Measurements from ENCODE around the gene MAMDC4.
A peak's percentile ranks its signal among the peaks of the same experiment; 100 is the strongest.

Gene MAMDC4

DNA sequence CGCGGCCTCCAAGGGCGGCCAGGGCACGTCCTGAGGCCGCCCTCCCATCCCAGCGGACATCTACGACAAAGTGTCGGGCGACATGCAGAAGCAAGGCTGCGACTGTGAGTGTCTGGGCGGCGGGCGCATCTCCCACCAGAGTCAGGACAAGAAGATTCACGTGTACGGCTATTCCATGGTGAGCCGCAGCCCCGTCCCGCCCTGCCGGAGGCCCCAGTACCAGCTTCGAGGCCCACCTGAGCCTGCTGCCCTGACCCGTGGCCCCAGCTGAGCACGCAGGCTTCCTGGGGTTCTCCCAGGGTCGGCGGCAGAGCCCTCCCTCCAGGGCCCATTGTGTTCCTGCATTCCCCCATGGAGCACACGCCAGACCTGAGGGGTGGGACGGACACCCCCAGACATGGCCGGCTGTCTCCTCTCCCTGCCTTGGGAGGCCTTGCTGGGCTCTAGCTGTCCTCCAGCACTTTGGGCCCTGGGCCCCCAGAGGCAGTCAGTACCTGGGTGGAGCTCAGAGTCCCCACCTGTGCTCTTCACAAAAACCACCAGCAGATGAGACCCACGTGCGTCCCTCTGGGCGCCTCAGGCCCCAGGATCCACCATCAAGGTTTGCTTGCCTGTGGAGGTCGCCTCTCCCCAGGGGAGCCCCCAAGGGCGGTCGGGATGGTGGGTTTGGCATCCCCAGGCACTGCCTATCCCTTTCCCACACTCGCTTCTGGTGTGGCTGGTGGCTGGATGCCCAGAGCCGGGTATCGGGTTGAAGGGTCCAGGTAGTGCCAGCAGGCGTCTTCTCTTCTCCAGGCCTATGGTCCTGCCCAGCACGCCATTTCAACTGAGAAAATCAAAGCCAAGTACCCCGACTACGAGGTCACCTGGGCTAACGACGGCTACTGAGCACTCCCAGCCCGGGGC is 1.9 kb upstream of the MAMDC4 start:
- no peak for DNase-seq

DNA sequence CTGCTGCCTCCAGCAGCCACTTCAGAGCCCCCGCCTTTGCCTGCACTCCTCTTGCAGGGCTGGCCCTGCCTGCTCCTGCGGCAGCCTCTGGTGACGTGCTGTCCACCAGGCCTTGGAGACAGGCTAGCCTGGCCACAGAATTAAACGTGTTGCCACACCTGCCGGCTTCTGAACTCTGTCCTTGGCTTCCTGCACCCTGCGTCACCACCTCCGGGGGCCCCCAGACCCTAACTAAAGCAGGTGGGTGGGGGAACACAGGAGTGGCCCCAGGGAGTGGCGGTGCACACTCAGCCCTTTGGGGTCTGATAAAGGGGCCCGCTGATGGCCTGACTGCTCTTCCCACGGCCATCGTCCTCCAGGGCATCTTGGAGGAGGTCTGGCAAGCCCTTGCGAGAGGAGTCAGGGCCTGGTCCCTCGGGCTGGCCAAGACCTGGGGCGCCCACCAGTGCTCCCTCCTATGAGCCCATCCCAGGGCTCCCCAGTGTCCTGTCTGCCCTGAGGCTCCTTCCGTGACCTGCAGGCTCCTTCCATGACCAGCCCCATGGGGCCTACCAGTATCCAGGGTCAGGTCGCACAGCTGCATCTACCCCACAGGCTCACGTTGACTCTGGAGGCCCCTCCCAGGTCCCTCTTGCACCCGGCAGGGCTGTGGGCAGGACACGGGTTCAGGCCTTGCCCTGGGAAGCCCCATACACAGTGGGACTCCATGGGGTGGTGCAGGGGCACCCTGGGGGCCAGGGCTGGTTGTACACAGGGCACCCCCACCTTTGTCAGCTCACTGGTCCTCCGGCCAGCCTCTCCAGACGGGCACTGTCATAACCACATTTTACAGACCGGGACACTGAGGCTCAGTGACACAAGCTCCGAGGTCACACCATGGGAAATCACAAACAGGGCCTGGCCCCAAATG is 1.0 kb upstream of the MAMDC4 start:
- DNase-seq: no peak

DNA sequence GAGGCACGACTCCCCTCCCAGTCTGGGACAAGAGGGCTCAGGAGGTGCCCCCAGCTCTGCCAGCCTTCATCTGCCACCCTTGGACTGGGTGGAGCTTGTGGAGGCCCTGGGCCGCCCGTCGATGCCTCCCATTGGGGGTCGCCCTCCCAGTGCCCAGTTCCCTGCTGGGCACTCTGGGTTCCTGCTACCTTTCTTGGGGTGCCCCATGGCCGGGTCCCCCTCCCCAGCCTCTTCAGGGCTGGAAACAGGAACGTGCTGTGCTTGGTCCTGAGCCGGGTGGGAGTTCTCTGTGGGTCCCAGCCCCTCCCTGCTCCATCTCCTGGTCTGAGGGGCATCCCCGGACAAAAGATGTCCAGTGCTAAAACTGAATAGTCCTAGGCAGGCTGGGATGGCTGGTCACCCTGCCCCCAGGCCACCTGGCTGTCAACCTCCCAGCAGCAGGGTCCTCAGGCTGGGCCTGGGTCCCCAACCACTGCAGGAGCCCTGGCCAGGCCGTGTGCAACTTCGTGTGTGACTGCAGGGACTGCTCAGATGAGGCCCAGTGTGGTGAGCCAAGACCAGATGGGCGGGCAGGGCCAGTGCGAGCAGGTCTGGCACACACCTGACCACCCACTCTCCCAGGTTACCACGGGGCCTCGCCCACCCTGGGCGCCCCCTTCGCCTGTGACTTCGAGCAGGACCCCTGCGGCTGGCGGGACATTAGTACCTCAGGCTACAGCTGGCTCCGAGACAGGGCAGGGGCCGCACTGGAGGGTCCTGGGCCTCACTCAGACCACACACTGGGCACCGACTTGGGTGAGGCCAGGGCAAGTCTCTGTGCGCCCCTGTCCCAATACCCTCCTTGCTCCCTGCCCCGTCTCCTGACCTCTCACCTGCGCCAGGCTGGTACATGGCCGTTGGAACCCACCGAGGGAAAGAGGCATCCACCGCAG is 784 bp downstream of the MAMDC4 start:
- DNase-seq: no peak

DNA sequence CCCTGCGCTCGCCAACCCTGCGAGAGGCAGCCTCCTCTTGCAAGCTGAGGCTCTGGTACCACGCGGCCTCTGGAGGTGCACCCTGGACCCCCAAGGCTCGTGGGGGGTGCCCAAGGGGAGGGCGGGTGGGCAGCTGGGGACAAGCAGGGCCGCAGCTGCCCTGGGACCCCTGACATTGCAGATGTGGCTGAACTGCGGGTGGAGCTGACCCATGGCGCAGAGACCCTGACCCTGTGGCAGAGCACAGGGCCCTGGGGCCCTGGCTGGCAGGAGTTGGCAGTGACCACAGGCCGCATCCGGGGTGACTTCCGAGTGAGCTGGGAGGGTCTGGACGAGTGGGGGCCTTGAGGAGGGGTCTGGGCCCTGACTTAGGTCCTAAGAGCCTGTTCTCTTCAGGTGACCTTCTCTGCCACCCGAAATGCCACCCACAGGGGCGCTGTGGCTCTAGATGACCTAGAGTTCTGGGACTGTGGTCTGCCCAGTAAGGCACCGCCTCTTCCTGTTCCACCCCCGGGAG is 1.5 kb downstream of the MAMDC4 start:
- no peak for DNase-seq

DNA sequence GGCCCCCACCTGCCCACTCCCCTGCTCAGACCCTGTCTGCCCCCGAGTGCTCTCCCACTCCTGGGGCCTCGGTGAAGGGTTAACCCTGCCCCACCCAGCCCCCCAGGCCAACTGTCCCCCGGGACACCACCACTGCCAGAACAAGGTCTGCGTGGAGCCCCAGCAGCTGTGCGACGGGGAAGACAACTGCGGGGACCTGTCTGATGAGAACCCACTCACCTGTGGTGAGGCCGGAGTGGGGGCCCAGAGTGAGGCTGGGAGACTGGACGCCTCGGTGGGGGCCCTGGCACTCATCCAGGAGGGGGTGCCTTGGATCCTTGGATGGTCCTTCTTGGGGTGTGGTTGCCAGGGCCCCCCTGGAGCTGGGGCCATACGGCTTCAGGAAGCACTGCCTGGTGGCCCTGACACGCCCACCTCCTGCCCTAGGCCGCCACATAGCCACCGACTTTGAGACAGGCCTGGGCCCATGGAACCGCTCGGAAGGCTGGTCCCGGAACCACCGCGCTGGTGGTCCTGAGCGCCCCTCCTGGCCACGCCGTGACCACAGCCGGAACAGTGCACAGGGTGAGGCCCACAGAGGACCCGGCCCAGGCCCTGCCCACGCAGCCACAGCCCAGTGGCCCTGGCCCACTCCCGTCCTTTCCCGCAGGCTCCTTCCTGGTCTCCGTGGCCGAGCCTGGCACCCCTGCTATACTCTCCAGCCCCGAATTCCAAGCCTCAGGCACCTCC is 2.1 kb downstream of the MAMDC4 start:
- no peak for DNase-seq

DNA sequence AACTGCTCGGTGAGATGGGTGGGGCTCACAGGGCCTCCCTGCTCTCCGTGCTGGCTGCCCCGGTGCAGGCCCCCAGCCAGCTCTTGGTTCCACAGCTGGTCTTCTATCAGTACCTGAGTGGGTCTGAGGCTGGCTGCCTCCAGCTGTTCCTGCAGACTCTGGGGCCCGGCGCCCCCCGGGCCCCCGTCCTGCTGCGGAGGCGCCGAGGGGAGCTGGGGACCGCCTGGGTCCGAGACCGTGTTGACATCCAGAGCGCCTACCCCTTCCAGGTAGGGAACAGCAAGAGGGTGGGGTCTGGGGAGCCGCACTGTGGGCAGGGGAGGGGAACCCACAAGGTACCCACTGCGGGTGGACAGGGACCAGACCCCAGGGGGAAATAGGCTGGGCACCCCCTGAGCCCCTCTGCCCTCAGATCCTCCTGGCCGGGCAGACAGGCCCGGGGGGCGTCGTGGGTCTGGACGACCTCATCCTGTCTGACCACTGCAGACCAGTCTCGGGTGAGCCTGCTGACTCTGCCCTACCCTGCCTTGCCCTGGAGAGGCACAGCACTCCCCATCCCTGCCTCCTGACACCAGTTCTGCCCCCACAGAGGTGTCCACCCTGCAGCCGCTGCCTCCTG is 2.8 kb downstream of the MAMDC4 start:
- DNase-seq: no peak

DNA sequence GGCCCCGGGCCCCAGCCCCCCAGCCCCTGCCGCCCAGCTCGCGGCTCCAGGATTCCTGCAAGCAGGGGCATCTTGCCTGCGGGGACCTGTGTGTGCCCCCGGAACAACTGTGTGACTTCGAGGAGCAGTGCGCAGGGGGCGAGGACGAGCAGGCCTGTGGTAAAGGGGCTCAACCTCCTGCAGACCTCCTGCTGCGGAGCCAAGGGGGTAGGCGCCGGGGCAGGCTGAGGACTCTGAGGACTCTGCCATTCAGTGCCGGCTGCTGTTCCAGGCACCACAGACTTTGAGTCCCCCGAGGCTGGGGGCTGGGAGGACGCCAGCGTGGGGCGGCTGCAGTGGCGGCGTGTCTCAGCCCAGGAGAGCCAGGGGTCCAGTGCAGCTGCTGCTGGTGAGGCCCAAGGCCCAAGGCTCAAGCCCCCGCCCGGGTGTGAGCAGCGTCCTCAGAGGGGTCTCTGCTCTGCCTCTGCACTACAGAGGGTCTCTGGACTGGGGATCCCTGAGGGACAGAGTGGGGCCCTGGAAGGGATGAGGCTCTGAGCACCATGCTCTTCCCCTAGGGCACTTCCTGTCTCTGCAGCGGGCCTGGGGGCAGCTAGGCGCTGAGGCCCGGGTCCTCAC is 3.4 kb downstream of the MAMDC4 start:
- no peak for DNase-seq

DNA sequence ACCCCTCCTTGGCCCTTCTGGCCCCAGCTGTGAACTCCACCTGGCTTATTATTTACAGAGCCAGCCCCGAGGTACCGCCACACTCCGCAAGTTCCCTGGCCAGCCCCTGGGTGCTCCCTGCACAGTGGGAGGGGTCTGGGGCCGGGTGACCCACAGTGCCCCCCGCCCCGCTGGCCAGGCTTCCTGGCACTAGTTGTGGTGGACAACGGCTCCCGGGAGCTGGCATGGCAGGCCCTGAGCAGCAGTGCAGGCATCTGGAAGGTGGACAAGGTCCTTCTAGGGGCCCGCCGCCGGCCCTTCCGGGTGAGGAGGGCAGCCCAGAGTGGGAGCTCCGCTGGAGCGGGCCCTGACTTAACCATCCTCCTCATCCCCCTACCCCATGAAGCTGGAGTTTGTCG is 3.9 kb downstream of the MAMDC4 start:
- no peak for DNase-seq

DNA sequence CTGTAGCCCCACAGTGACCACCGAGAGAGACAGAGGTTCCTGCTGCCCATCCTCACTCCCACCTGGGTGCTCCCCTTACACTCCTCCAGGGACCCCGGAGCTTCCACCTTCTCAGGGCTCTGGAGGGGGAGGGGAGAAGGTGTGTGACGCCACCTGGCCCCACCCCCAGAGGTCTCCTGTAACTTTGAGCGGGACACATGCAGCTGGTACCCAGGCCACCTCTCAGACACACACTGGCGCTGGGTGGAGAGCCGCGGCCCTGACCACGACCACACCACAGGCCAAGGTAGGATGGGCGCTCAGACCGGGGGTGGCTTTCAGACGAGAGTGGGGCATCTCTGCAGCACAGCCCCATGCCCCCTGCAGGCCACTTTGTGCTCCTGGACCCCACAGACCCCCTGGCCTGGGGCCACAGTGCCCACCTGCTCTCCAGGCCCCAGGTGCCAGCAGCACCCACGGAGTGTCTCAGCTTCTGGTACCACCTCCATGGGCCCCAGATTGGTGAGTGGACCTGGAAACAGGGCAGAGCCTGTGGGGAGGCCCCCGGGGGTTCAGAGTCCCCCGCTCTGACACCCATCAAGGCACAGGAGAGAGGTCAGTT is 4.5 kb downstream of the MAMDC4 start:
- no peak for DNase-seq

DNA sequence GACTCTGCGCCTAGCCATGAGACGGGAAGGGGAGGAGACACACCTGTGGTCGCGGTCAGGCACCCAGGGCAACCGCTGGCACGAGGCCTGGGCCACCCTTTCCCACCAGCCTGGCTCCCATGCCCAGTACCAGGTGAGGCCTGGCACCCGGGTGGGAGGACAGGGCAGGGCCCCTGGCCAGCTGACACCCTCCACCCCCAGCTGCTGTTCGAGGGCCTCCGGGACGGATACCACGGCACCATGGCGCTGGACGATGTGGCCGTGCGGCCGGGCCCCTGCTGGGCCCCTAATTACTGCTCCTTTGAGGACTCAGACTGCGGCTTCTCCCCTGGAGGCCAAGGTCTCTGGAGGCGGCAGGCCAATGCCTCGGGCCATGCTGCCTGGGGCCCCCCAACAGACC is 5.0 kb downstream of the MAMDC4 start:
- no peak for DNase-seq

DNA sequence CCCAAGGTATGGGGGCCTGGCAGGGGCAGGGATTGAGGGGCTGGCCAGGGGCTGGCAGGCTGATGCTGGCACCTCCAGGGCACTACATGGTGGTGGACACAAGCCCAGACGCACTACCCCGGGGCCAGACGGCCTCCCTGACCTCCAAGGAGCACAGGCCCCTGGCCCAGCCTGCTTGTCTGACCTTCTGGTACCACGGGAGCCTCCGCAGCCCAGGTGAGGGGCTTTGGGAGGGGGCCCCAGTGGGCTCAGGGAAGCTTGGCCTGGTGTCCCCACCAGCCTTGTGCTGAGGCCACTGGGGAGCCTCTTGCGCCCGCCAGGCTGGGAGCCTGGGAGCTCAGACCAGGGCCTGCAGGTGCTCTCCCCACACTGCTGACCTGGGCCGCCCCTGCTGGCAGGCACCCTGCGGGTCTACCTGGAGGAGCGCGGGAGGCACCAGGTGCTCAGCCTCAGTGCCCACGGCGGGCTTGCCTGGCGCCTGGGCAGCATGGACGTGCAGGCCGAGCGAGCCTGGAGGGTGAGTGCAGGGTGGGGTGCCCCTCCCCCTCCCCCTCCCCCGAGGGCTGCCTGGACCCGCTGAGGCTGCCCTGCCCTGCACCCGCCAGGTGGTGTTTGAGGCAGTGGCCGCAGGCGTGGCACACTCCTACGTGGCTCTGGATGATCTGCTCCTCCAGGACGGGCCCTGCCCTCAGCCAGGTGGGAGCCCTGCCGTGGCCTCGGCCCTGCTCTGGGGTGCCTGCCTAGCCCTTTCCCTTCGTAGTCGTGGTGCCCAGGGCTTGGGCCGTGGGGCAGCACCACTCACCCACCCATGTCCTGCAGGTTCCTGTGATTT is 5.7 kb downstream of the MAMDC4 start:
- no peak for DNase-seq

DNA sequence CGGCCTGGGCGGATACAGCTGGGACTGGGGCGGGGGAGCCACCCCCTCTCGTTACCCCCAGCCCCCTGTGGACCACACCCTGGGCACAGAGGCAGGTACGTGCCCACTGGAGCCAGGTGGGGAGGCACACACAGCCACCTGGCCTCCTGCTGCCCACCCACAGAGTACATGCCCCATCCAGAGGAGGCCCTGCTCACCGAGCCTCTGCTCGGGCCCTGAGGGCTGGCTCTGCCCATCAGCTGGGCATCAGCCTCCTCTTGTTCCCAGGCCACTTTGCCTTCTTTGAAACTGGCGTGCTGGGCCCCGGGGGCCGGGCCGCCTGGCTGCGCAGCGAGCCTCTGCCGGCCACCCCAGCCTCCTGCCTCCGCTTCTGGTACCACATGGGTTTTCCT is 6.3 kb downstream of the MAMDC4 start:
- no peak for DNase-seq

DNA sequence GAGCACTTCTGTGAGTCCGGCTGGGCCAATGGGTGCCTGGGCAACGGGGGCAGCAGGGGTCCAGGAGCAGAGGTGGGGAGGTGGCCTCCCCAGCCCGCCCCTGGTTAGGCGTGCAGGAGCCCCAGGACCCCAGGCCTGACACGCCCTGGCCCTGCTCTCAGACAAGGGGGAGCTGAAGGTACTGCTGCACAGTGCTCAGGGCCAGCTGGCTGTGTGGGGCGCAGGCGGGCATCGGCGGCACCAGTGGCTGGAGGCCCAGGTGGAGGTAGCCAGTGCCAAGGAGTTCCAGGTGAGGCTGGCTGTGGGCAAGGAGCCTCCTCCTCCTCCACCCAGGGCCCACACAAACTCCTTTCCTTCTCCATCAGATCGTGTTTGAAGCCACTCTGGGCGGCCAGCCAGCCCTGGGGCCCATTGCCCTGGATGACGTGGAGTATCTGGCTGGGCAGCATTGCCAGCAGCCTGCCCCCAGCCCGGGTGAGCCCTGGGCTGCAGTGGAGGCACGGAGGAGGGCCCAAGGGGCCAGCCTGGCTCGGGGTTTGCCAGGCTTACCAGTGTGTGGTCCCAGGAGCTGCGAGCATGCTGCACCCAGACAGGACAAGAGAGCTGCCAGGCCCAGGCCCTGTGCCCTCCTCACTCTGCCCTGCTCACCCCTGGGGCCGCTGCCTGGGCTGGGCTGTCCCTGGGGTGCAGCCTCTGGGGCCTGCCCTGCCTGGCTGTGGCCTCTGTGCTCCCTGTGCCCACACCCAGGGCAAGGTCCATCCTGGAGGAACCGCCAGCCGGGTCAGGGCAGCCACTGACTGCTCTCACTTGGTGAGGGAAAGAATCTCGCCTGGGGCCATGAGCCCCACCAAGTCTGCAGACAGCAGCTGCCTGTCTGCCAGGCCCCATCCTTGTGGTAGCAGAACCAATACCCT is 7.0 kb downstream of the MAMDC4 start:
- DNase-seq: peak; percentile 30

DNA sequence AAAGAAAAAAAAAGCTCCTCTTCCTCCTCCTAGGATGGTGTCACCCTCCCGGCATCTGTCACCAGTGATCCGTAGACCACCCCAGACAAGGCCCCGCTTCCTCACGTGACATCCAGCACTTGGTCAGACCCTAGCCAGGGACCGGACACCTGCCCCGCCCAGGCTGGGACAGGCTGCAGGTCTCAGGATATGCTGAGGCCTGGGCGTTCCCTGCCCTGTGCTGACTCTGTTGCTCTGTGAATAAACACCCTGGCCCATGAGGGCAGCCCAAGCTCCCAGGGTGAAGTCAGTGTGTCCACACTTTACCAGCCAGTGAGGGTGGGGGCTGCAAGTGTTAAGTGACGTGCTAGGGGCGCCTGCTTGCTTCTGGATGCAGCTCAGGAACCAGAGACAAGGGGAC is 8.4 kb downstream of the MAMDC4 start:
- DNase-seq: no peak

DNA sequence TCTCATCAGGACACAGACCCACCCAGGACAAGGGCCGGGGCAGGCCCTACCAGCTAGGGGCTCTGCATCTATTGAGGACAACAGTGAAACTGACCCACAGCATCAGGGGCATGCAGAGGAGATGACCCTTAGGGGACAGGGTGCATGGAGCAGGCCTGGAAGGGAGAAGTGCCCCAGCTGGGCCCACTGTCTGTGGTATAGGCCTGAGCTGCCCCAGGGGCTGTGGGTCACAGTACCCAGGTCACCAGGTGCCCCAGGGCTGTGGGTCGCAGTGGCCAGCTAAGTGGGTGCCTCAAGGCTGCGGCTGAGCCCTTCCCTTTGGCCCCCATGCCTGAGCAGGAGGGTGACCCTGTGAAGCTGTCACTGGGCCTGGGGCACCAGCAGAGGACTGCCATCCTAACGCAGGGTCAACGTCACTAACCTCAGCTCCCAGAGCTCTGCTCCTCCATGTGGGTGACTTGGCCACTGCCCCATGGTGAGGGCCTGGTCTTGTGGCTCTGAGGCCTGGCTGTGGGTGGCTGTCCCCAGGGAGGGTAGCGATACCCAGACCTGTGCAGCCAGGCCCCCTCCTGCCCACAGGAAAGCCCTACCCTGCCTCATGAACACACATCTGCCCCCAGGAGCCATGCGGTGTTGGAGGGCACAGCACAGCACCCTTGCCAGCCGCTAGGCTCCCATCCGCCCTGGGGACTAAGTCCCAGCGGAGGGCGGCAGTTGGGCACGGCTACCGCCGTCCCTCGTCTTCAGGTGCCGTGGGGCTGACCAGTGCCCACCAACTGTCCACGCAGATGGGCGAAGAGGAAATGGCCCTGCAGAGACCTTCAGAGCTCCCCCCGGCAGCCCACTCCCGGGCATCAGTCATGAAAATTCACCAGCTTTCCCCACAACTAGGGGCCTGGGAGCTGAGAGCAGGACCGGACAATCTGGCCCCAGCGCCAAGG is 9.1 kb downstream of the MAMDC4 start:
- DNase-seq: no peak

DNA sequence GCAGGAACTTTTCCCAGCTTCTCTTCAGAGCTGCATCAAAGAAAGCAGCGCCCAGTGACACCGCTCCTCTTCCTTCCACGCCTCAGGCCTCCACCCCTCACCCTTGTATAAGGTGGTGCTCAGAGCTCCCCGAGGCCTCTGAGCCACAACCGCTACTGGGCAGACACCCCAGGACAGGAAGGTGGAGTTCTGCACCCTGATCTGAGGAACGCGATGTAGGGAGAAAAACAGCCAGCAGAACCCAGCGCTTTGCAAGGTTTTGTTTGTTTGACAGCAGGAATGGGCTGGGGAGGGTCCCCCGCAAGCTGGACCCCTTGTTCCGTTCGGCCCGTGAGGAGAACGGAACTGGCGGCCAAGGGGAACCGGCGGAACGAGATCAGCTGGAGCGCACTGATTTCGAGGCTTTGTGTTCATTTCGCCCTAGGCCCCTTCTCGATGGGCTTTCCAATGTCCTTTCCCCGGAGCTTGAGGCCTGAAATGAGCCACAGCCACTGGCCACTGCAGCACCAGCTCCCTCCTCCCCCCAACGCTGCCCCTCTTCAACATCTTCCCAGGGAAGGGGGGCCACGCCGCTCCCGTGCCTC is 9.8 kb downstream of the MAMDC4 start:
- no peak for DNase-seq
